HEK293 (cell line): Measurements from ENCODE around the gene HNRNPA0.

Experiments
- CTCF ChIA-PET: fragments of 350-600 bp; formaldehyde crosslinking; extraction: SDS; loops from one replicate; lab custom pipeline; 2021; ENCODE audit warnings: antibody characterized with exemption; lab: Yijun Ruan, JAX
- POLR2A ChIA-PET: fragments of 300-600 bp; formaldehyde crosslinking; extraction: SDS; loops from one replicate; lab custom pipeline; 2020; ENCODE audit warnings: antibody characterized with exemption, inconsistent platforms; lab: Yijun Ruan, JAX
- H3K27ac ChIP-seq: fragments of 200-500 bp; sonication (Bioruptor generic); 2 replicates; pipeline ENCODE4 v1.5.1; 2014; ENCODE audit warnings: low read depth, low read length, control low read depth, inconsistent platforms; ENCODE audit errors: extremely low read depth
- H3K36me3 ChIP-seq, 2 experiments: fragments of 200-500 bp in 1 of 2; sonication (Bioruptor generic) in 1 of 2; 1 replicate in 1 of 2; 2 replicates in 1 of 2; pipeline ENCODE4 v1.5.1; 2014 to 2017; ENCODE audit warnings: inconsistent platforms in 2 of 2, low read length in 2 of 2; ENCODE audit not compliant: control insufficient read depth in 2 of 2, insufficient read depth in 1 of 2
- H3K4me1 ChIP-seq: fragments of 200-500 bp; sonication (Bioruptor generic); 2 replicates; pipeline ENCODE4 v1.5.1; 2014; ENCODE audit warnings: mild to moderate bottlenecking, low read length, inconsistent platforms; ENCODE audit not compliant: control insufficient read depth, insufficient read depth
- H3K4me3 ChIP-seq: 2 replicates; pipeline ENCODE4 v1.5.1; 2011; ENCODE audit warnings: low read depth, mild to moderate bottlenecking, control low read depth, low read length, moderate library complexity
- H3K9me3 ChIP-seq: fragments of 200-500 bp; sonication (Bioruptor generic); 2 replicates; pipeline ENCODE4 v1.5.1; 2014; ENCODE audit warnings: low read depth, low read length, inconsistent platforms; ENCODE audit not compliant: control insufficient read depth, insufficient read depth
- BCL11A ChIP-seq: fragments of 450-650 bp; formaldehyde crosslinking; IDR thresholded peaks from 2 replicates; pipeline ENCODE4 v1.5.1; 2016; ENCODE audit warnings: low read depth, missing biosample characterization, missing genetic modification characterization
- HIC1 ChIP-seq: fragments of 450-650 bp; formaldehyde crosslinking; IDR thresholded peaks from 2 replicates; pipeline ENCODE4 v1.5.1; 2016; ENCODE audit warnings: missing biosample characterization, missing genetic modification characterization
- HOXC10 ChIP-seq: sonication (generic); formaldehyde crosslinking; IDR thresholded peaks from 2 replicates; pipeline ENCODE4 v1.8.1; 2023; ENCODE audit warnings: mild to moderate bottlenecking, missing genetic modification reagents
- HOXD13 ChIP-seq: sonication (generic); formaldehyde crosslinking; IDR thresholded peaks from 2 replicates; pipeline ENCODE4 v1.8.0; 2022; ENCODE audit warnings: missing genetic modification reagents, borderline replicate concordance
- KLF8 ChIP-seq: fragments of 450-650 bp; formaldehyde crosslinking; IDR thresholded peaks from 2 replicates; pipeline ENCODE4 v1.5.1; 2016; ENCODE audit warnings: missing biosample characterization, missing genetic modification characterization
- MYNN ChIP-seq: fragments of 450-650 bp; formaldehyde crosslinking; IDR thresholded peaks from 2 replicates; pipeline ENCODE4 v1.5.1; 2016; ENCODE audit warnings: missing biosample characterization, missing genetic modification characterization, borderline replicate concordance
- SP3 ChIP-seq: fragments of 450-650 bp; formaldehyde crosslinking; IDR thresholded peaks from 2 replicates; pipeline ENCODE4 v1.5.1; 2016; ENCODE audit warnings: missing biosample characterization, missing genetic modification characterization
- ZBTB49 ChIP-seq: fragments of 450-650 bp; formaldehyde crosslinking; IDR thresholded peaks from 2 replicates; pipeline ENCODE4 v1.5.1; 2016; ENCODE audit warnings: missing biosample characterization, missing genetic modification characterization, low read depth
- ZNF121 ChIP-seq: fragments of 450-650 bp; formaldehyde crosslinking; IDR thresholded peaks from 2 replicates; pipeline ENCODE4 v1.5.1; 2016; ENCODE audit warnings: missing biosample characterization, missing genetic modification characterization
- ZNF148 ChIP-seq: fragments of 450-650 bp; formaldehyde crosslinking; IDR thresholded peaks from 2 replicates; pipeline ENCODE4 v1.5.0; 2017; ENCODE audit warnings: missing biosample characterization, missing genetic modification characterization, borderline replicate concordance
- ZNF214 ChIP-seq: fragments of 450-650 bp; formaldehyde crosslinking; IDR thresholded peaks from 2 replicates; pipeline ENCODE4 v1.5.1; 2017; ENCODE audit warnings: missing biosample characterization, mild to moderate bottlenecking, missing genetic modification characterization, borderline replicate concordance
- ZNF223 ChIP-seq: fragments of 450-650 bp; formaldehyde crosslinking; IDR thresholded peaks from 2 replicates; pipeline ENCODE4 v1.5.1; 2016; ENCODE audit warnings: missing biosample characterization, missing genetic modification characterization
- ZNF404 ChIP-seq: fragments of 450-650 bp; formaldehyde crosslinking; IDR thresholded peaks from 2 replicates; pipeline ENCODE4 v1.5.1; 2017; ENCODE audit warnings: missing biosample characterization, missing genetic modification characterization
- ZNF426 ChIP-seq: fragments of 450-650 bp; formaldehyde crosslinking; IDR thresholded peaks from 2 replicates; pipeline ENCODE4 v1.5.1; 2017; ENCODE audit warnings: missing biosample characterization, missing genetic modification characterization, mild to moderate bottlenecking, inconsistent platforms, moderate library complexity
- ZNF529 ChIP-seq: fragments of 450-650 bp; formaldehyde crosslinking; IDR thresholded peaks from 2 replicates; pipeline ENCODE4 v1.5.1; 2017; ENCODE audit warnings: missing genetic modification characterization, missing biosample characterization; ENCODE audit not compliant: insufficient replicate concordance
- ZNF560 ChIP-seq: fragments of 450-650 bp; formaldehyde crosslinking; IDR thresholded peaks from 2 replicates; pipeline ENCODE4 v1.5.1; 2017; ENCODE audit warnings: missing biosample characterization, missing genetic modification characterization, borderline replicate concordance
- ZNF621 ChIP-seq: fragments of 450-650 bp; formaldehyde crosslinking; IDR thresholded peaks from 2 replicates; pipeline ENCODE4 v1.5.1; 2017; ENCODE audit warnings: missing biosample characterization, missing genetic modification characterization
- ZNF626 ChIP-seq: fragments of 450-650 bp; sonication (Bioruptor Pico); formaldehyde crosslinking; IDR thresholded peaks from 2 replicates; pipeline ENCODE4 v1.5.1; 2018; ENCODE audit warnings: missing biosample characterization, missing genetic modification characterization, inconsistent platforms
- ZNF660 ChIP-seq: fragments of 450-650 bp; IDR thresholded peaks from 2 replicates; pipeline ENCODE4 v1.5.1; 2018; ENCODE audit warnings: missing biosample characterization, mild to moderate bottlenecking, missing genetic modification characterization
- ZNF704 ChIP-seq: fragments of 450-650 bp; formaldehyde crosslinking; IDR thresholded peaks from 2 replicates; pipeline ENCODE4 v1.5.1; 2016; ENCODE audit warnings: missing biosample characterization, missing genetic modification characterization
- ZNF843 ChIP-seq: fragments of 450-650 bp; formaldehyde crosslinking; IDR thresholded peaks from 2 replicates; pipeline ENCODE4 v1.5.1; 2016; ENCODE audit warnings: missing biosample characterization, missing genetic modification characterization
- ZSCAN18 ChIP-seq: fragments of 450-650 bp; formaldehyde crosslinking; IDR thresholded peaks from 2 replicates; pipeline ENCODE4 v1.5.1; 2016; ENCODE audit warnings: missing biosample characterization, missing genetic modification characterization
- ZSCAN30 ChIP-seq: fragments of 450-650 bp; IDR thresholded peaks from 2 replicates; pipeline ENCODE4 v1.5.1; 2018; ENCODE audit warnings: missing biosample characterization, mild to moderate bottlenecking, missing genetic modification characterization, moderate library complexity
- ZXDB ChIP-seq: fragments of 450-650 bp; formaldehyde crosslinking; IDR thresholded peaks from 2 replicates; pipeline ENCODE4 v1.5.1; 2016; ENCODE audit warnings: missing biosample characterization, missing genetic modification characterization

HNRNPA0 gene

GRCh38 chr5:137741718-137742117 lies 12.4 kb downstream of the HNRNPA0 start:
- ChIA-PET POLR2A (interaction anchor here (1.0 to 1.9 kb wide), 6 partner anchors 12 to 112 kb away, joined by 3 to 10 read pairs (median 5); partner anchors contain the start of gene HNRNPA0), CTCF (interaction anchor here (0.6 to 10.2 kb wide), 17 partner anchors 9 to 939 kb away, joined by 3 to 201 read pairs (median 6); no protein-coding TSS in a partner anchor)
- Histone ChIP-seq H3K9me3 (no peaks in the 10 kb centered on the region), H3K4me1 (no peaks in the 10 kb centered on the region), H3K36me3 (no peaks in the 10 kb centered on the region), H3K4me3 (no peak overlapping the region), H3K27ac (no peak overlapping the region)
- TF ChIP-seq ZNF121 (tag by site-specific recombination) (no peak), ZNF214 (tag by site-specific recombination) (no peak), ZNF843 (tag by site-specific recombination) (no peak), ZNF621 (tag by site-specific recombination) (no peak), ZNF704 (tag by site-specific recombination) (no peak), KLF8 (tag by site-specific recombination) (no peak), ZSCAN30 (no peak), ZNF223 (no peak), MYNN (tag by site-specific recombination) (no peak)

GRCh38 chr5:137739737-137740136 lies 14.4 kb downstream of the HNRNPA0 start:
- no peak overlapping the region for H3K4me3 ChIP-seq
- no peaks in the 10 kb centered on the region for H3K9me3 ChIP-seq
- no peaks in the 10 kb centered on the region for H3K36me3 ChIP-seq
- ChIA-PET POLR2A (interaction anchor here (0.7 kb wide), 2 partner anchors 99 to 393 kb away, joined by 3 to 4 read pairs; no protein-coding TSS in a partner anchor), CTCF (interaction anchor here (5.1 to 10.2 kb wide), 2 partner anchors 81 to 110 kb away, joined by 87 to 201 read pairs; no protein-coding TSS in a partner anchor)
- H3K4me1 ChIP-seq = 0 out of 2 replicates have a peak, but pooled peaks cover 6% of the 10 kb centered on the region
- H3K27ac ChIP-seq = no peak overlapping the region
- TF ChIP-seq ZSCAN30 (no peak), ZSCAN18 (tag by site-specific recombination) (no peak), BCL11A (tag by site-specific recombination) (no peak), HOXC10 (CRISPR knock-in tag) (no peak), HIC1 (tag by site-specific recombination) (no peak), ZNF426 (tag by site-specific recombination) (no peak), ZNF560 (tag by site-specific recombination) (no peak), ZBTB49 (tag by site-specific recombination) (no peak), ZNF660 (tag by site-specific recombination) (no peak), ZXDB (tag by site-specific recombination) (no peak), ZNF148 (tag by site-specific recombination) (no peak), ZNF529 (tag by site-specific recombination) (no peak), SP3 (no peak), ZNF626 (tag by site-specific recombination) (no peak), HOXD13 (no peak), ZNF404 (tag by site-specific recombination) (no peak)
